ENCODE results near the gene RALGAPA2.

Gene RALGAPA2

GRCh38 chr20:20528861-20529260, 183.6 kb downstream of the RALGAPA2 start:
- TF ChIP-seq POLR2A (IDR thresholded peaks at IDR 0.05; ENCODE audit: low read depth, low read length), result no peak
- DNase-seq (ENCODE audit: insufficient read length, low spot score), result no peak
- FAIRE-seq, result no peak

GRCh38 chr20:20527661-20528060, 184.8 kb downstream of the RALGAPA2 start:
- TF ChIP-seq POLR2A (IDR thresholded peaks at IDR 0.05; ENCODE audit: low read depth, low read length), result no peak
- DNase-seq (ENCODE audit: insufficient read length, low spot score) (no peak), FAIRE-seq (no peak)

GRCh38 chr20:20525756-20526155, 186.7 kb downstream of the RALGAPA2 start:
- no peak for TF ChIP-seq POLR2A (IDR thresholded peaks at IDR 0.05; ENCODE audit: low read depth, low read length)
- DNase-seq (ENCODE audit: insufficient read length, low spot score), result no peak

GRCh38 chr20:20525214-20525613, 187.2 kb downstream of the RALGAPA2 start:
- FAIRE-seq, result no peak
- no peak for TF ChIP-seq POLR2A (IDR thresholded peaks at IDR 0.05; ENCODE audit: low read depth, low read length)

More at GRCh38 chr20:20525756-20526155, 186.7 kb downstream of the RALGAPA2 start:
- no peak for FAIRE-seq

GRCh38 chr20:20524756-20525155, 187.7 kb downstream of the RALGAPA2 start:
- TF ChIP-seq POLR2A (IDR thresholded peaks at IDR 0.05; ENCODE audit: low read depth, low read length), result no peak
- no peak for FAIRE-seq
- no peak for DNase-seq (ENCODE audit: insufficient read length, low spot score)

More at GRCh38 chr20:20525214-20525613, 187.2 kb downstream of the RALGAPA2 start:
- no peak for DNase-seq (ENCODE audit: insufficient read length, low spot score)

- DNase-seq (ENCODE audit: insufficient read length, low spot score) (no peak), FAIRE-seq (no peak)
- no peak for TF ChIP-seq POLR2A (IDR thresholded peaks at IDR 0.05; ENCODE audit: low read depth, low read length)
Measured at GRCh38 chr20:20521736-20522135, 190.7 kb downstream of the RALGAPA2 start.

- no peak for FAIRE-seq
- peak; percentile 12 for DNase-seq (ENCODE audit: insufficient read length, low spot score)
- no peak for TF ChIP-seq POLR2A (IDR thresholded peaks at IDR 0.05; ENCODE audit: low read depth, low read length)
Measured at GRCh38 chr20:20520776-20521175, 191.7 kb downstream of the RALGAPA2 start.

GRCh38 chr20:20519269-20519668, 193.2 kb downstream of the RALGAPA2 start:
- FAIRE-seq, result no peak
- DNase-seq (ENCODE audit: insufficient read length, low spot score), result no peak
- no peak for TF ChIP-seq POLR2A (IDR thresholded peaks at IDR 0.05; ENCODE audit: low read depth, low read length)

- no peak for FAIRE-seq
- no peak for DNase-seq (ENCODE audit: insufficient read length, low spot score)
- TF ChIP-seq POLR2A (IDR thresholded peaks at IDR 0.05; ENCODE audit: low read depth, low read length), result no peak
Measured at GRCh38 chr20:20518263-20518662, 194.2 kb downstream of the RALGAPA2 start.

GRCh38 chr20:20517296-20517695, 195.1 kb downstream of the RALGAPA2 start:
- TF ChIP-seq POLR2A (IDR thresholded peaks at IDR 0.05; ENCODE audit: low read depth, low read length), result no peak
- FAIRE-seq (no peak), DNase-seq (ENCODE audit: insufficient read length, low spot score) (no peak)

GRCh38 chr20:20513720-20514119, 198.7 kb downstream of the RALGAPA2 start:
- TF ChIP-seq POLR2A (IDR thresholded peaks at IDR 0.05; ENCODE audit: low read depth, low read length), result no peak

GRCh38 chr20:20505554-20505953, 206.9 kb downstream of the RALGAPA2 start:
- no peak for TF ChIP-seq POLR2A (IDR thresholded peaks at IDR 0.05; ENCODE audit: low read depth, low read length)
- FAIRE-seq, result no peak
- no peak for DNase-seq (ENCODE audit: insufficient read length, low spot score)

More at GRCh38 chr20:20513720-20514119, 198.7 kb downstream of the RALGAPA2 start:
- DNase-seq (ENCODE audit: insufficient read length, low spot score) (no peak), FAIRE-seq (no peak)

GRCh38 chr20:20503777-20504530, 208.5 kb downstream of the RALGAPA2 start:
- DNase-seq (ENCODE audit: insufficient read length, low spot score), result no peak
- no peak for TF ChIP-seq POLR2A (IDR thresholded peaks at IDR 0.05; ENCODE audit: low read depth, low read length)
- FAIRE-seq, result no peak

- no peak for TF ChIP-seq POLR2A (IDR thresholded peaks at IDR 0.05; ENCODE audit: low read depth, low read length)
- DNase-seq (ENCODE audit: insufficient read length, low spot score) (no peak), FAIRE-seq (no peak)
Measured at GRCh38 chr20:20501128-20501527, 211.3 kb downstream of the RALGAPA2 start.

- DNase-seq (ENCODE audit: insufficient read length, low spot score) (no peak), FAIRE-seq (no peak)
- no peak for TF ChIP-seq POLR2A (IDR thresholded peaks at IDR 0.05; ENCODE audit: low read depth, low read length)
Measured at GRCh38 chr20:20500312-20500711, 212.1 kb downstream of the RALGAPA2 start.

Data from H54 (cell line).